A549 treated with CORT108297 at 1 μM for 4 hours (cell line): ENCODE measurements around the gene LEMD2. TPM values are rescaled to one million over a fixed set of nuclear protein-coding genes. Genes with fewer than 3 reads are reported as not detected.

Source experiments
- total RNA-seq: library from RNA; stranded (reverse); fragments of 200-300 nt; extraction: Qiagen RNA extraction; gene quantifications from 5 replicates; pipeline ENCODE4 v1.2.3, GENCODE V29; 2022

LEMD2 gene
- total RNA-seq, result 33.9 to 44.6 TPM (median 44.0 TPM) in 5 replicates

GRCh38 chr6:33788694-33789549 lies at the start of gene LEMD2:
Gene LEMD2 (minus strand): TSS chr6:33789130. CDS start chr6:33789116, 14 bp downstream.

GRCh38 chr6:33803571-33804053 lies 14.7 kb upstream of the LEMD2 start, which contains the start of gene MLN:
Gene MLN (minus strand): TSS chr6:33804003. CDS start chr6:33801163, 2,840 bp downstream.

GRCh38 chr6:33746651-33747100 lies 42.3 kb downstream of the LEMD2 start, which contains the start of gene IP6K3:
Gene IP6K3 (minus strand): TSS chr6:33746905. CDS start chr6:33735476, 11,429 bp downstream.

Other genes with a start within 250 kb of the LEMD2 start
- 34.0 to 41.4 TPM (median 39.6 TPM) in 5 replicates for gene BAK1, start 208.9 kb downstream of the LEMD2 start, total RNA-seq
- 31.9 to 49.4 TPM (median 42.7 TPM) in 5 replicates for gene ITPR3, start 167.8 kb downstream of the LEMD2 start, total RNA-seq
- 68.5 to 114 TPM (median 97.8 TPM) in 5 replicates for gene UQCC2, start 77.4 kb downstream of the LEMD2 start, total RNA-seq
- 0.08 to 0.18 TPM (median 0.14 TPM) in 5 replicates for gene IP6K3, start 42.2 kb downstream of the LEMD2 start, total RNA-seq
- not detected in 5 replicates for gene MLN, start 14.9 kb upstream of the LEMD2 start, total RNA-seq